Esophagus squamous epithelium (tissue), 5 donors: ENCODE measurements around the gene CHAF1A. TPM values are rescaled to one million over a fixed set of nuclear protein-coding genes. Genes with fewer than 3 reads are reported as not detected.
A peak's percentile ranks its signal among the peaks of the same experiment; 100 is the strongest.

Experiments
- DNase-seq: peaks from one replicate; lab custom pipeline; 2025; lab: John Stamatoyannopoulos, UW
- H3K27ac ChIP-seq, 4 donors: fragments of 200-600 bp; sonication (generic); one replicate each; pipeline ENCODE4 v1.5.1; 2016 to 2019; ENCODE audit warnings: mild to moderate bottlenecking in 1 of 4
- H3K27me3 ChIP-seq, 4 donors: fragments of 200-600 bp; sonication (generic); 1 replicate in 3 of 4; 2 replicates in 1 of 4; pipeline versions ENCODE4 v1.5.1 to v1.6.0; 2017 to 2021; ENCODE audit warnings: antibody characterized with exemption in 1 of 4
- H3K36me3 ChIP-seq, 3 donors: fragments of 200-600 bp; sonication (generic); one replicate each; pipeline ENCODE4 v1.5.1; 2016 to 2019
- H3K4me1 ChIP-seq, 3 donors: fragments of 200-600 bp; sonication (generic); one replicate each; pipeline ENCODE4 v1.5.1; 2017 to 2019
- H3K4me3 ChIP-seq, 4 donors: fragments of 200-600 bp; sonication (generic); 1 replicate in 3 of 4; 2 replicates in 1 of 4; pipeline ENCODE4 v1.5.1; 2016 to 2019; ENCODE audit warnings: mild to moderate bottlenecking in 2 of 4, moderate library complexity in 1 of 4
- H3K9me3 ChIP-seq, 3 donors: fragments of 200-600 bp; sonication (generic); one replicate each; pipeline ENCODE4 v1.5.1; 2016 to 2019
- POLR2A ChIP-seq, 4 donors: fragments of 450-650 bp; IDR thresholded peaks; one replicate each; pipeline ENCODE4 v1.6.1; 2017; ENCODE audit warnings: antibody characterized with exemption in 4 of 4, mild to moderate bottlenecking in 4 of 4, moderate library complexity in 3 of 4
- WGBS, 2 donors: methylation state at CpG; one replicate each; pipeline ENCODE4 v1.1.5; 2018; 5-methylcytosine and 5-hydroxymethylcytosine counted together
- intact Hi-C: fragments of 100-400 bp; cut with DNase I; formaldehyde crosslinking; loops from one replicate; pipeline ENCODE4 v1.15.0; 2022
- total RNA-seq, 4 donors: library from RNA; depleted of rRNA; stranded (reverse); fragments of >200 nt; gene quantifications; one replicate each; pipeline ENCODE4 v1.1.0, GENCODE V29; 2016
- TF ChIP-seq, protein P1 (sequence below), 6 experiments: fragments of 450-650 bp in 4 of 6; fragments of 200-600 bp in 2 of 6; sonication (generic) in 2 of 6; IDR thresholded peaks; one replicate each; pipeline ENCODE4 v1.5.1; 2016 to 2019; ENCODE audit warnings: antibody characterized with exemption in 6 of 6, mild to moderate bottlenecking in 4 of 6, moderate library complexity in 4 of 6
- donor health status: DM: yes; HTN: yes; CAD: no.

CHAF1A gene
- total RNA-seq, 4 donors from 2014 or later: 7.6 to 20.9 (median 11.9) TPM

DNA sequence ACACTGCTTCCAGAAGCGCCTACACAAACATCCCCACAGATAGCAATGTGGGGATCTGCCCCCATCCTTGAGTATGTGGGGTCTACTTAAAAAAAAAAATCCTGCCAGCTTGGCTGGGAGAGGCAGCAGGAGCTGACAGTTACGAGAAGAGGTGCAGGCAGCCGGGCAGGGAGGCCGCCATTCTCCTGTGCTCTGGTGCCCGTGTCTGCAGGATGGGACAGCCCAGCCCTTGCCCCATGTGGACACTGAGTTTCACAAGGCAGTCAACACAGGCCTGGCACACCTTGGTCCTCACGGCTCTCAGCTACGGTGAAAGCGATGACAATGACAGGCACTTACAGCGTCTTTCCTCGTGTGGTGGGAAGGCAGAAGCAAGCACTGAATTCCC, 35.1 kb upstream of the CHAF1A start:
- DNase-seq: no peak
- Histone ChIP-seq H3K27me3 (no peaks in the 10 kb centered on the region), H3K4me1 (peaks cover 40 to 62% (median 45%) of the 10 kb centered on the region in 3 donors), H3K9me3 (no peaks in the 10 kb centered on the region), H3K4me3 (no peak overlapping the region), H3K27ac (peak overlapping the region in 1 of 4 donors; percentile 92), H3K36me3 (peaks cover 29 to 77% (median 41%) of the 10 kb centered on the region in 3 donors)
- intact Hi-C loops: no loop called here
- TF ChIP-seq, protein P1, sequence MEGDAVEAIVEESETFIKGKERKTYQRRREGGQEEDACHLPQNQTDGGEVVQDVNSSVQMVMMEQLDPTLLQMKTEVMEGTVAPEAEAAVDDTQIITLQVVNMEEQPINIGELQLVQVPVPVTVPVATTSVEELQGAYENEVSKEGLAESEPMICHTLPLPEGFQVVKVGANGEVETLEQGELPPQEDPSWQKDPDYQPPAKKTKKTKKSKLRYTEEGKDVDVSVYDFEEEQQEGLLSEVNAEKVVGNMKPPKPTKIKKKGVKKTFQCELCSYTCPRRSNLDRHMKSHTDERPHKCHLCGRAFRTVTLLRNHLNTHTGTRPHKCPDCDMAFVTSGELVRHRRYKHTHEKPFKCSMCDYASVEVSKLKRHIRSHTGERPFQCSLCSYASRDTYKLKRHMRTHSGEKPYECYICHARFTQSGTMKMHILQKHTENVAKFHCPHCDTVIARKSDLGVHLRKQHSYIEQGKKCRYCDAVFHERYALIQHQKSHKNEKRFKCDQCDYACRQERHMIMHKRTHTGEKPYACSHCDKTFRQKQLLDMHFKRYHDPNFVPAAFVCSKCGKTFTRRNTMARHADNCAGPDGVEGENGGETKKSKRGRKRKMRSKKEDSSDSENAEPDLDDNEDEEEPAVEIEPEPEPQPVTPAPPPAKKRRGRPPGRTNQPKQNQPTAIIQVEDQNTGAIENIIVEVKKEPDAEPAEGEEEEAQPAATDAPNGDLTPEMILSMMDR (IDR thresholded peaks at IDR 0.05): no peak
- no peak for TF ChIP-seq POLR2A (IDR thresholded peaks at IDR 0.05)
- WGBS, 2 donors: 85 to 94% methylated on average over 3 to 5 of the region's 10 CpGs

DNA sequence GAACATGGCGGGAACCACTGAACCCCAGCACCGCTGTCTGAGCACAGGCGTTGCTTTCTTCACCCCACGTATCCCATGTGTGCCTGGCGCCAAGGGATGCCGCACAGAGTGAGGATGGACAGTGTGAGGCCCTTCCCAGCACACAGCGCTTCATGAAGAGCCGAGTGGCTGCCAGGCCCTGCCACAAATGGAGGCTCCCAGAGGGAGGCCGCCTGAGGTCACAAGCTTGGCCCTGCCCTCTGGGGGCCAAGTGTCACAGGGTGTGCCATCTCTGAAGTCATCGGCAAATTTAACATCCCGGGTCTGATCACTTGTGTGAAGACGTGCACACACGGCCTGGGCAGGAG, 34.7 kb upstream of the CHAF1A start:
- DNase-seq: no peak
- Histone ChIP-seq H3K4me3 (no peak overlapping the region), H3K9me3 (no peaks in the 10 kb centered on the region), H3K4me1 (peaks cover 43 to 66% (median 49%) of the 10 kb centered on the region in 3 donors), H3K27ac (peak overlapping the region; percentile 89 to 96 (median 92)), H3K36me3 (peaks cover 25 to 77% (median 37%) of the 10 kb centered on the region in 3 donors), H3K27me3 (no peaks in the 10 kb centered on the region)
- intact Hi-C loops: no loop called here
- 60% methylated on average over 1 of the region's 13 CpGs; no CpG with 5 or more reads in 1 of the 2 donors for WGBS, 2 donors
- TF ChIP-seq POLR2A (IDR thresholded peaks at IDR 0.05): no peak
- TF ChIP-seq, protein P1 (IDR thresholded peaks at IDR 0.05): no peak

DNA sequence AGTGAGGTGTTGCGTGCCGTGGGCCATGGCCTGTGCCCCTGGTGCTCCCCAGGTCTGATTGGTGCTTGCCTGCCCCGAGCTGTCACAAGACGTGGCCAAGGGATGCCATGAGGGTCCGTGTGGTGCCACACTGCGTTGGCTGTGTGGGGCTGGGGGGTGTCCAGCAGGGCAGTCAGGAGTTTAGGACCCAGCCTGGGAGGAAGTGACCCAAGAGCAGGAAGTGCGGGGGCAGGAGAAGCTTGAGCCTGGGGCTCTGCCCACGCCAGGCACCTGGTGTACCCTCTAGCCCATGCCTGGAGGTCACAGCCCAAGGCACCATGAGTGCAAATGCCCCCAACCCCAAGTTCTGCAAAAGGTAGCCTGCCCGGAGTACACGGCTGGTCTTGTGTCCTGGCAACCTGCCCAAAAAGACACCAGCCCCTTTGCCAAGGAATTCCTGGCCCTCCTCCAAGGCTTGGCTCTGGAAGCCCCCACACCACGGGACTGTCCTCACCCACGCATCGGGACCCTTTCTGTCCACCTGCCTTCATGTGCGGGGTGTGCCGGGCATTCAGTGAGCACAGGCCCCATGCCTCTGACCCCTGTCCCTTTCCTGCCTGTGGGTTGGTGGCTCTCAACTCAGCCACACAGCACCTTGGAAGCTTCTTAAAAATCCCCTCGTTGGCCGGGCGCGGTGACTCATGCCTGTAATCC, 34.2 kb upstream of the CHAF1A start:
- TF ChIP-seq, protein P1 (IDR thresholded peaks at IDR 0.05): no peak
- TF ChIP-seq POLR2A (IDR thresholded peaks at IDR 0.05): no peak

DNA sequence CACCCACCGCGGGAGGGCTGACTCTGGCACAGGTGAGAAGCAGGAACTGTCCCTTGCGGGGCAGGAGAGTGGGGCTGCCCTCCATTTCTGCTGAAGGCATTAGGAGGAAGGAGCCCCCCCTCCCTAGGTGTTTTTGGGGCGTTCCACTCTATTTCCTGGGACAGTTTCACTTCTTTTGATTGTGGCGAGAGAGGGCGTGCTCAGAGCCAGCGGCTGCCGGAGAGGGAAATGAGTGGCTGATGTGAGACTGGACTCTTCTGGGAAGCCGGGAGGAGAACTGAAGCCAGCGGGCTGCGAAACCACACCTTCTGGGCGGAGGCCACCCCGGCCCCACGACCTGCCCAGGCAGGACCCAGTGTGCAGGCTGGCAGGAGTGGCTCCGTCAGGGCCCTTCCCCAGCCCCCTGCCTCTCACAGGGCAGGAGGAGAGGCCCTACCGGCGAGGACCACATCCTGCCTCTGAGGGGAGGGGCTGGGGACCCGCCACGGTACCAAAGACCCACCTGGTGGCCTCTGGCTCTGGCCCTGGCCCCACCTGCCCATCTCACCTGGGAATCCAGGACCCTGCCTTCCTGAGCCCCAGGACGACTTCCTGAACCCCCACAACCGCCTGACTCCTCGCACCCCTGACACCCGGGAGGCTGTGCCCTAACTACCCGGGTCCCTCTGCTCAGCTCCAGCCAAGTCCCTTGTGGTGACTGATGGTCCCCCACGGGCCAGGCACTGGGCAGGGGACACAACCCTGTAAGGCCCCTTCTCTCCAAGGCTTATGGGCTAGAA, 33.1 kb upstream of the CHAF1A start:
- Histone ChIP-seq H3K4me3 (peak overlapping the region; percentile 11 to 59 (median 35)), H3K27me3 (no peaks in the 10 kb centered on the region), H3K9me3 (no peaks in the 10 kb centered on the region), H3K4me1 (peaks cover 58 to 81% (median 65%) of the 10 kb centered on the region in 3 donors), H3K36me3 (peaks cover 11 to 65% (median 23%) of the 10 kb centered on the region in 3 donors), H3K27ac (peak overlapping the region; percentile 89 to 96 (median 92))
- WGBS, 2 donors: 7 to 27% methylated on average over 3 to 8 of the region's 25 CpGs
- TF ChIP-seq POLR2A (IDR thresholded peaks at IDR 0.05): peak in 2 of 4 donors; percentile 31 to 57
- TF ChIP-seq, protein P1 (IDR thresholded peaks at IDR 0.05): peak in 2 of 6 experiments; percentile 1 to 3
- no peak for DNase-seq
- intact Hi-C loops: no loop called here

More for the DNA sequence above, 34.2 kb upstream of the CHAF1A start:
- Histone ChIP-seq H3K4me1 (peaks cover 47 to 71% (median 54%) of the 10 kb centered on the region in 3 donors), H3K27ac (peak overlapping the region; percentile 89 to 96 (median 92)), H3K27me3 (no peaks in the 10 kb centered on the region), H3K36me3 (peaks cover 21 to 76% (median 33%) of the 10 kb centered on the region in 3 donors), H3K9me3 (no peaks in the 10 kb centered on the region), H3K4me3 (peak overlapping the region in 2 of 4 donors; percentile 37 to 59)
- WGBS, 2 donors: 27 to 32% methylated on average over 5 to 14 of the region's 19 CpGs
- DNase-seq: no peak
- intact Hi-C loops: no loop called here

DNA sequence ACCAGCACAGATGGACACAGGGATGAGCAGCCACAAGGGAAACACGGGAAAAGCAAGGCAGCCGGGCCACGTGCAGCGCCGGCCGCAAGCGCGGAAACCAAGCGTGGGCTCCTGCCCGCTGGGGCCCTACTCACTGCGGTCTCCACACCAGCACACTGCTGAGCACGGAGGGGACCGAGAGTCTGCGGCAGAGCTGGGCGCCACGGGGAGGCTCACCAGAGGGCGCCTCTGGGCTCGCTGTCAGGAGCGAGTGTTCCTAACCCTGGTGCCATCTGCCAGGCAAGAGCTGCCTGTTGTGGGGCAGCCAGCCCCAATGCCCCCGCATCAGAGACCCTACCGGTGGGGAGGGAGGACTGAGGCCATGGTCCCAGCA, 32.6 kb upstream of the CHAF1A start:
- no peaks in the 10 kb centered on the region for H3K9me3 ChIP-seq
- peak overlapping the region; percentile 11 to 59 (median 35) for H3K4me3 ChIP-seq
- peaks cover 9 to 60% (median 23%) of the 10 kb centered on the region in 3 donors for H3K36me3 ChIP-seq
- H3K27ac ChIP-seq: peak overlapping the region; percentile 89 to 96 (median 92)
- intact Hi-C loops: no loop called here
- no peak for DNase-seq
- H3K27me3 ChIP-seq: no peaks in the 10 kb centered on the region
- WGBS, 2 donors: 18 to 31% methylated on average over 2 of the region's 21 CpGs
- TF ChIP-seq, protein P1 (IDR thresholded peaks at IDR 0.05): peak in 4 of 6 experiments; percentile 45 to 61 (median 47)
- no peak for TF ChIP-seq POLR2A (IDR thresholded peaks at IDR 0.05)
- H3K4me1 ChIP-seq: peaks cover 63 to 87% (median 70%) of the 10 kb centered on the region in 3 donors
